ENCODE measurements around the gene HHIP. TPM values are rescaled to one million over a fixed set of nuclear protein-coding genes. Genes with fewer than 3 reads are reported as not detected.

Gene HHIP
- total and polyA plus RNA-seq, 4 donors, result 3.3 to 14.0 (median 6.6) TPM

DNA sequence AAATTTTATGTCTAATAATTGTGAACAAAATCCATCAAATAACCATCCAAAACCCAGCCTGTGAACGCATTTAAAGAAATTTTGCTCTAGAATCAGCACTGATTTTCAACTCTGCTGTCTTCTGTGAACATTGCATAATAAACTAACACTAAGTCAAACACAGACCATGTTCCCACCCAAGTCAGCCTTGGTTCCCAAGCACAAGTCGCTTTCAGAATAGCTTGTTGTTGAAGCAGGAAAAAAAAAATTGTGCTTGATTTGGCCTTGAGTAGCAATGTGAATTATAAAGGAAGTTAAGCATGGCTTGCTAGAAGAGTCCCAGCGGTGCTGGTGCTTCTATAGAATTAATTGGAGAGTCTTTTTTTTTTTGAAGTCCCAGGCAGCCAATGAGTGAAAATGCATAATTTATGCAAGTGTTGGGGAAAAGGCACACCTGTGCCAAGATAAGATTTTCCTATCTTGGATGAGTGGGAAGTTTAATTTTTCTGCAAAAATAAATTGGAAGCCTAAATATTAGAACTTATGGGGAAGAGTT, 42.1 kb downstream of the HHIP start:
- Histone ChIP-seq H3K9me3 (ENCODE audit: control insufficient read depth in 4 of 4, low read length in 3 of 4) (no peaks in the 10 kb centered on the region), H3K36me3 (ENCODE audit: control insufficient read depth in 4 of 4, insufficient read depth in 3 of 4, low read depth in 1 of 4, low read length in 3 of 4) (no peaks in the 10 kb centered on the region), H3K4me3 (ENCODE audit: low read depth in 1 of 3, low read length in 3 of 3) (no peak overlapping the region), H3K4me1 (ENCODE audit: control insufficient read depth in 4 of 4, insufficient read depth in 4 of 4, low read length in 3 of 4) (no peaks in the 10 kb centered on the region), H3K27ac (ENCODE audit: low read depth in 1 of 2, low read length in 2 of 2) (no peak overlapping the region), H3K27me3 (ENCODE audit: control insufficient read depth in 4 of 4, insufficient read depth in 4 of 4, low read length in 3 of 4) (no peaks in the 10 kb centered on the region), H3K9ac (ENCODE audit: low read depth in 1 of 2, low read length in 2 of 2) (no peak overlapping the region)
- WGBS, result 56% methylated on average over 3 of the region's 3 CpGs
- DNase-seq (ENCODE audit: low spot score), result no peak
- TF ChIP-seq FOXA2 (IDR thresholded peaks at IDR 0.05), result no peak
- no peak for TF ChIP-seq JUND (IDR thresholded peaks at IDR 0.05)
- no peak for TF ChIP-seq YY1 (IDR thresholded peaks at IDR 0.05)
- TF ChIP-seq HNF4G (IDR thresholded peaks at IDR 0.05), result no peak
- no peak for TF ChIP-seq HNF4A (conservative IDR thresholded peaks at IDR 0.05)
- TF ChIP-seq, protein P1, sequence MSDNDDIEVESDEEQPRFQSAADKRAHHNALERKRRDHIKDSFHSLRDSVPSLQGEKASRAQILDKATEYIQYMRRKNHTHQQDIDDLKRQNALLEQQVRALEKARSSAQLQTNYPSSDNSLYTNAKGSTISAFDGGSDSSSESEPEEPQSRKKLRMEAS (IDR thresholded peaks at IDR 0.05), result no peak
- no peak for TF ChIP-seq RXRA (IDR thresholded peaks at IDR 0.05)
- TF ChIP-seq, protein P2, sequence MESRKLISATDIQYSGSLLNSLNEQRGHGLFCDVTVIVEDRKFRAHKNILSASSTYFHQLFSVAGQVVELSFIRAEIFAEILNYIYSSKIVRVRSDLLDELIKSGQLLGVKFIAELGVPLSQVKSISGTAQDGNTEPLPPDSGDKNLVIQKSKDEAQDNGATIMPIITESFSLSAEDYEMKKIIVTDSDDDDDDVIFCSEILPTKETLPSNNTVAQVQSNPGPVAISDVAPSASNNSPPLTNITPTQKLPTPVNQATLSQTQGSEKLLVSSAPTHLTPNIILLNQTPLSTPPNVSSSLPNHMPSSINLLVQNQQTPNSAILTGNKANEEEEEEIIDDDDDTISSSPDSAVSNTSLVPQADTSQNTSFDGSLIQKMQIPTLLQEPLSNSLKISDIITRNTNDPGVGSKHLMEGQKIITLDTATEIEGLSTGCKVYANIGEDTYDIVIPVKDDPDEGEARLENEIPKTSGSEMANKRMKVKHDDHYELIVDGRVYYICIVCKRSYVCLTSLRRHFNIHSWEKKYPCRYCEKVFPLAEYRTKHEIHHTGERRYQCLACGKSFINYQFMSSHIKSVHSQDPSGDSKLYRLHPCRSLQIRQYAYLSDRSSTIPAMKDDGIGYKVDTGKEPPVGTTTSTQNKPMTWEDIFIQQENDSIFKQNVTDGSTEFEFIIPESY (IDR thresholded peaks at IDR 0.05), result no peak
- TF ChIP-seq, protein P3, sequence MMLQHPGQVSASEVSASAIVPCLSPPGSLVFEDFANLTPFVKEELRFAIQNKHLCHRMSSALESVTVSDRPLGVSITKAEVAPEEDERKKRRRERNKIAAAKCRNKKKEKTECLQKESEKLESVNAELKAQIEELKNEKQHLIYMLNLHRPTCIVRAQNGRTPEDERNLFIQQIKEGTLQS (IDR thresholded peaks at IDR 0.05), result no peak
- TF ChIP-seq, protein P4, sequence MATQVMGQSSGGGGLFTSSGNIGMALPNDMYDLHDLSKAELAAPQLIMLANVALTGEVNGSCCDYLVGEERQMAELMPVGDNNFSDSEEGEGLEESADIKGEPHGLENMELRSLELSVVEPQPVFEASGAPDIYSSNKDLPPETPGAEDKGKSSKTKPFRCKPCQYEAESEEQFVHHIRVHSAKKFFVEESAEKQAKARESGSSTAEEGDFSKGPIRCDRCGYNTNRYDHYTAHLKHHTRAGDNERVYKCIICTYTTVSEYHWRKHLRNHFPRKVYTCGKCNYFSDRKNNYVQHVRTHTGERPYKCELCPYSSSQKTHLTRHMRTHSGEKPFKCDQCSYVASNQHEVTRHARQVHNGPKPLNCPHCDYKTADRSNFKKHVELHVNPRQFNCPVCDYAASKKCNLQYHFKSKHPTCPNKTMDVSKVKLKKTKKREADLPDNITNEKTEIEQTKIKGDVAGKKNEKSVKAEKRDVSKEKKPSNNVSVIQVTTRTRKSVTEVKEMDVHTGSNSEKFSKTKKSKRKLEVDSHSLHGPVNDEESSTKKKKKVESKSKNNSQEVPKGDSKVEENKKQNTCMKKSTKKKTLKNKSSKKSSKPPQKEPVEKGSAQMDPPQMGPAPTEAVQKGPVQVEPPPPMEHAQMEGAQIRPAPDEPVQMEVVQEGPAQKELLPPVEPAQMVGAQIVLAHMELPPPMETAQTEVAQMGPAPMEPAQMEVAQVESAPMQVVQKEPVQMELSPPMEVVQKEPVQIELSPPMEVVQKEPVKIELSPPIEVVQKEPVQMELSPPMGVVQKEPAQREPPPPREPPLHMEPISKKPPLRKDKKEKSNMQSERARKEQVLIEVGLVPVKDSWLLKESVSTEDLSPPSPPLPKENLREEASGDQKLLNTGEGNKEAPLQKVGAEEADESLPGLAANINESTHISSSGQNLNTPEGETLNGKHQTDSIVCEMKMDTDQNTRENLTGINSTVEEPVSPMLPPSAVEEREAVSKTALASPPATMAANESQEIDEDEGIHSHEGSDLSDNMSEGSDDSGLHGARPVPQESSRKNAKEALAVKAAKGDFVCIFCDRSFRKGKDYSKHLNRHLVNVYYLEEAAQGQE (IDR thresholded peaks at IDR 0.05), result no peak
- no peak for TF ChIP-seq EGR1 (IDR thresholded peaks at IDR 0.05; ENCODE audit: low read depth in 2 of 2)
- TF ChIP-seq SP1 (IDR thresholded peaks at IDR 0.05), result no peak
- TF ChIP-seq FOXA1 (IDR thresholded peaks at IDR 0.05), result no peak
- TF ChIP-seq TAF1 (conservative IDR thresholded peaks at IDR 0.05), result no peak
- no peak for TF ChIP-seq GABPA (IDR thresholded peaks at IDR 0.05 in 1 of 2, conservative IDR thresholded peaks at IDR 0.05 in 1 of 2)
- TF ChIP-seq RAD21 (IDR thresholded peaks at IDR 0.05), result no peak
- no peak for TF ChIP-seq NR2F2 (IDR thresholded peaks at IDR 0.05)
- TF ChIP-seq, protein P5, sequence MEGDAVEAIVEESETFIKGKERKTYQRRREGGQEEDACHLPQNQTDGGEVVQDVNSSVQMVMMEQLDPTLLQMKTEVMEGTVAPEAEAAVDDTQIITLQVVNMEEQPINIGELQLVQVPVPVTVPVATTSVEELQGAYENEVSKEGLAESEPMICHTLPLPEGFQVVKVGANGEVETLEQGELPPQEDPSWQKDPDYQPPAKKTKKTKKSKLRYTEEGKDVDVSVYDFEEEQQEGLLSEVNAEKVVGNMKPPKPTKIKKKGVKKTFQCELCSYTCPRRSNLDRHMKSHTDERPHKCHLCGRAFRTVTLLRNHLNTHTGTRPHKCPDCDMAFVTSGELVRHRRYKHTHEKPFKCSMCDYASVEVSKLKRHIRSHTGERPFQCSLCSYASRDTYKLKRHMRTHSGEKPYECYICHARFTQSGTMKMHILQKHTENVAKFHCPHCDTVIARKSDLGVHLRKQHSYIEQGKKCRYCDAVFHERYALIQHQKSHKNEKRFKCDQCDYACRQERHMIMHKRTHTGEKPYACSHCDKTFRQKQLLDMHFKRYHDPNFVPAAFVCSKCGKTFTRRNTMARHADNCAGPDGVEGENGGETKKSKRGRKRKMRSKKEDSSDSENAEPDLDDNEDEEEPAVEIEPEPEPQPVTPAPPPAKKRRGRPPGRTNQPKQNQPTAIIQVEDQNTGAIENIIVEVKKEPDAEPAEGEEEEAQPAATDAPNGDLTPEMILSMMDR (IDR thresholded peaks at IDR 0.05; ENCODE audit: low read depth, low read length, missing input control), result no peak
